Thoracic aorta endothelial cell (primary cell): ENCODE measurements around the gene KRTAP17-1. TPM values are rescaled to one million over a fixed set of nuclear protein-coding genes. Genes with fewer than 3 reads are reported as not detected.

Experiments
- small RNA-seq: library from RNA; depleted of rRNA; stranded (forward); fragments of <200 nt; gene quantifications from one replicate; pipeline ENCODE3, GENCODE V24; 2012
- total RNA-seq: library from RNA; depleted of rRNA; stranded (reverse); fragments of >200 nt; gene quantifications from 2 replicates; pipeline ENCODE4 v1.2.3, GENCODE V29; 2012

KRTAP17-1 gene, protein sequence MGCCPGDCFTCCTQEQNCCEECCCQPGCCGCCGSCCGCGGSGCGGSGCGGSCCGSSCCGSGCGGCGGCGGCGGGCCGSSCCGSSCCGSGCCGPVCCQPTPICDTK
- not detected in 2 replicates for total RNA-seq

DNA sequence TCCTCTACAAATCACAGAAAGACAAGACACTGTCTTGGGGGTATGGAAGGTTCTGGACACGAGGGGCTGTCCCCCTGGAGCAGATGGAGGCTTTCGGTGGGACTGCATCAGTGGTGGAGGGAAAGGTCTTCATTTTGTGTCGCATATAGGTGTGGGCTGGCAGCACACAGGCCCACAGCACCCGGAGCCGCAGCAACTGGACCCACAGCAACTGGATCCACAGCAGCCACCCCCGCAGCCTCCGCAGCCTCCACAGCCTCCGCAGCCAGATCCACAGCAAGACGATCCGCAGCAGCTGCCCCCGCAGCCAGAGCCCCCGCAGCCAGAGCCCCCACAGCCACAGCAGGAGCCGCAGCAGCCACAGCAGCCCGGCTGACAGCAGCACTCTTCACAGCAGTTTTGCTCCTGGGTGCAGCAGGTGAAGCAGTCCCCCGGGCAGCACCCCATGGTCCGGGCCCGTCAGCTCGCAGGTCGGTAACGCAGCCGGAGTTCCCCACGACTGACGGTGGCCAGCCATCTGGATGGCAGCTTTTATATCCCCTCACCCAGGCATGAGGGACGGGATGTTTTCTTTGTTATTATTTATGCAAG, at the start of gene KRTAP17-1:
TSS of gene KRTAP17-1 (minus strand) at position 507 of the 591 bp plus-strand sequence. CDS start at position 447, 60 bp downstream.

DNA sequence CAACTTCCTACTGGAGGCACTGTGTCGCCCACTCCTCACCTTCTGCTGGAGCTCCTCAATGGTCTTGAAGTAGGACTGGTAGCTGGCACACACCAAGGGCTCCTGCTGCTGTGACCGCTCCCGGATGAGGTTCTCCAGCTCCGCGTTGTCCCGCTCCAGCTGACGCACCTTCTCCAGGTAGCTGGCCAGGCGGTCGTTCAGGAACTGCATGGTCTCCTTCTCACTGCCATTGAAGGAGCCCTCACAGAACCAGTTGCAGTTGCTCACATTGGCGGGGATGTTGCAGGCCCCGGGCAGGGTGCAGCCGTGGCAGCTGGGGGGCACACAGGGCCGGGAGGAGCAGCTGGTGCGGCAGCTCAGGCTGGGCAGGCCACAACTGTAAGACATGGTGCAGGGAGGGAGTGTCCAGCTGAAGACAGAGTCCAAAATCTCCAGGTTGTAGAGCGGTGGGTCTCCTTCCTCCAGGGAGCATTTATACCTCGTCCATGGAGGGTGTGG, 34.9 kb upstream of the KRTAP17-1 start, which contains the start of gene KRT33A:
TSS of gene KRT33A (minus strand) at position 448 of the 498 bp plus-strand sequence. CDS start at position 387, 61 bp downstream.

DNA sequence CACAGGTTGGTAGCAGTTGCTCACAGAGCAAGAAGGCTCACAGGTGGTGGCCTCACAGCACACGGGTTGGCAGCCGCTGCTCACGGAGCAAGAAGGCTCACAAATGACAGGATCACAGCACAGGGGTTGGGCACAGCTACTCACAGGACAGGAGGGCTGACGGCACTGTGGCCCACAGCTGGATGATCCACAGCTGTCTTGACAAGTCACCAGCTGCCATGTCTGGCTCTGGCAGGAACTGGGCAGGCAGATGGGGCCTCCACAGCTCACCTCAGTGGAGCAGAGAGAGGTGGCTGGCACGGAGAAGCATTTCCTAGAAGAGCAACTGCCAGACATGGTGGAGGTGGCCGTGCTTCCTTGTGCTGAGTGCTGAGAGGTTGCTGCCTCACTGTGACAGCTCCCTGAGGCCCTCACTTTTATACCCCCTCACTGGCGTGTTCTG, 6.6 kb downstream of the KRTAP17-1 start, which contains the start of gene KRTAP16-1:
TSS of gene KRTAP16-1 (minus strand) at position 392 of the 442 bp plus-strand sequence. CDS start at position 336, 56 bp downstream.

DNA sequence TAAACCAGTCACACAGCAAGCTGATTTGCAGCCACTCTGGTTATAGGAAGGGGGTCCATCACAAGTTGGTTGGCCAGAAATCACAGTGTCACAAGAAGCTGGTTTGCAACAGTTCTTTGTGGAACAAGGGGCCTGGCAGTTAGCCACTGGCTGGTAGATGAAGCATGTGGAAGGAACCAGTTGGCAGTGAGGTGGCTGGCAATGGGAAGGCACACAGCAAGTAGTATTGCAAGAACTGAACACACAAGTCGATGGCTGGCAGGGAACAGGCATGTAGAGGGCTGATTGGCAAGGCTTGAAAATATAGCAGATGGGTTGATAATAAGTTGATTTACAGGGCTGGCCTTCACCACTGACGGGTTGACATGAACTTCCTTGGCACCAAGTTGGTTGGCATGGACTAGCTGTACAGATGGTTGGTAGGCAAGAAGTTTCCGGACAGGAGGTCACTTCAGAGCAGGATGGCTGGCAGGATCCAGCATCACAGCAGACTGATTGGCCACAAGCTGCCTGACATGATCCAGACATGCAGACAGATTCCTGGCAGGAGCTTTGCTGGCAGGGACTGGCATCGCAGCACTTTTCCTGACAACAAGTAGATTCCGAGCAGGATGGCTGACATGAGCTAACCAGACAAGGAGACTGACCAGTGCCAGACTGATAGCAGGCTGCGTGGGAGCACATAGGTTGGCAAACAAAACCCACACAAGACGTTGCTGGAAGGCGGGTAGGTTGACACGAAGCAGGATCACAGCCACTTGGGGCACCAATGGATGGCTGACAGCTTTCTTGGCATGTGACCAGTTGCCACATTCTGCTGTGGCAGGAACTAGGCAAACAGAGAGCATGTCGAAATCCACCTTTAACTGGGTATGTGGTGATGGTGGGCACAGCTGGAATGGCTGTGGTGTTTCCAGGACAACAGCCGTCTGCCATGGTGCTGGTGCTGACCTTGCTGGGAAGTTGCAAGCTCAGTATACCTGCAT, 13.3 kb downstream of the KRTAP17-1 start, which contains the start of gene KRTAP29-1:
TSS of gene KRTAP29-1 (minus strand) at position 936 of the 986 bp plus-strand sequence. CDS start at position 936, 0 bp downstream.

DNA sequence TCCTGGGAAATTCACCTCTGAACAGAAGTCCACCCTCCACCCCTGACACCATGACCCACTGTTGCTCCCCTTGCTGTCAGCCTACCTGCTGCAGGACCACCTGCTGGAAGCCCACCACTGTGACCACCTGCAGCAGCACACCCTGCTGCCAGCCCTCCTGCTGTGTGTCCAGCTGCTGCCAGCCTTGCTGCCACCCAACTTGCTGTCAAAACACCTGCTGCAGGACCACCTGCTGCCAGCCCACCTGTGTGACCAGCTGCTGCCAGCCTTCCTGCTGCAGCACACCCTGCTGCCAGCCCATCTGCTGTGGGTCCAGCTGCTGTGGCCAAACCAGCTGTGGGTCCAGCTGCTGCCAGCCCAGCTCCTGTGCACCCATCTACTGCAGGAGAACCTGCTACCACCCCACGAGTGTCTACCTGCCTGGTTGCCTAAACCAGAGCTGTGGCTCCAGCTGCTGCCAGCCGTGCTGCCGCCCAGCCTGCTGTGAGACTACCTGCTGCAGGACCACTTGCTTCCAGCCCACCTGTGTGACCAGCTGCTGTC, 39.8 kb downstream of the KRTAP17-1 start, which contains the start of gene KRTAP9-7:
TSS of gene KRTAP9-7 (plus strand) at position 51 of the 543 bp plus-strand sequence. CDS start at position 51, 0 bp downstream.

DNA sequence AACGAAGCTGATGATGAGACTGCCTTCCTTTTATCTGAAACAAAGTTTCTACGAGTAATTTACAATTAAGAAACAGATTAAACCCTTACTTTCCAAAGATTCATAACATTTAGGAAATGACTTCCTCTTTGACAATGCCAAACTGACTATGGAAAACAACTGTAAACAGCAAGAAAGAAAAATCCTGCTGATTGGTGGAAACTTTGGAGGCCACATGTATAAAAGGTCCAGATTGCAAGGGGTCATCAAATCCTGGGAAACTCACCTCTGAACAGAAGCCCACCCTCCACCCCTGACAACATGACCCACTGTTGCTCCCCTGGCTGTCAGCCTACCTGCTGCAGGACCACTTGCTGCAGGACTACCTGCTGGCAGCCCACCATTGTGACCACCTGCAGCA, 50.4 kb downstream of the KRTAP17-1 start, which contains the start of gene KRTAP9-6:
TSS of gene KRTAP9-6 (plus strand) at position 301 of the 400 bp plus-strand sequence. CDS start at position 301, 0 bp downstream.

Small RNAs within 50 kb of the gene (small RNA-seq; reads per million reads assigned to genes)
- not detected for gene KRTAP9-10P

Other genes with a start within 250 kb of the KRTAP17-1 start
- not detected in 2 replicates for gene KRTAP2-4, start 249.8 kb downstream of the KRTAP17-1 start, total RNA-seq
- not detected in 2 replicates for gene KRTAP4-7, start 231.6 kb downstream of the KRTAP17-1 start, total RNA-seq
- gene KRTAP4-8, start 217.6 kb downstream of the KRTAP17-1 start, total RNA-seq, result not detected in 2 replicates
- not detected in 2 replicates for gene KRTAP4-16, start 213.5 kb downstream of the KRTAP17-1 start, total RNA-seq
- gene KRTAP4-9, start 210.3 kb downstream of the KRTAP17-1 start, total RNA-seq, result not detected in 2 replicates
- gene KRTAP4-11, start 197.3 kb downstream of the KRTAP17-1 start, total RNA-seq, result not detected in 2 replicates
- not detected in 2 replicates for gene KRTAP4-12, start 191.5 kb downstream of the KRTAP17-1 start, total RNA-seq
- not detected in 2 replicates for gene KRTAP4-6, start 175.2 kb downstream of the KRTAP17-1 start, total RNA-seq
- gene KRTAP4-5, start 165.9 kb downstream of the KRTAP17-1 start, total RNA-seq, result not detected in 2 replicates
- gene KRTAP4-4, start 155.0 kb downstream of the KRTAP17-1 start, total RNA-seq, result not detected in 2 replicates
- gene KRTAP4-3, start 147.5 kb downstream of the KRTAP17-1 start, total RNA-seq, result not detected in 2 replicates
- not detected in 2 replicates for gene KRTAP4-2, start 137.5 kb downstream of the KRTAP17-1 start, total RNA-seq
- gene KRTAP4-1, start 130.8 kb downstream of the KRTAP17-1 start, total RNA-seq, result not detected in 2 replicates
- gene KRTAP9-1, start 125.8 kb downstream of the KRTAP17-1 start, total RNA-seq, result not detected in 2 replicates
- gene KRTAP9-2, start 89.1 kb downstream of the KRTAP17-1 start, total RNA-seq, result not detected in 2 replicates
- gene KRTAP9-3, start 83.3 kb downstream of the KRTAP17-1 start, total RNA-seq, result not detected in 2 replicates
- gene KRTAP9-8, start 77.7 kb downstream of the KRTAP17-1 start, total RNA-seq, result not detected in 2 replicates
- not detected in 2 replicates for gene KRTAP9-4, start 66.0 kb downstream of the KRTAP17-1 start, total RNA-seq
- not detected in 2 replicates for gene KRTAP9-9, start 60.3 kb downstream of the KRTAP17-1 start, total RNA-seq
- gene KRTAP9-6, start 50.3 kb downstream of the KRTAP17-1 start, total RNA-seq, result not detected in 2 replicates
- not detected in 2 replicates for gene KRTAP9-7, start 40.0 kb downstream of the KRTAP17-1 start, total RNA-seq
- gene KRTAP29-1, start 12.9 kb downstream of the KRTAP17-1 start, total RNA-seq, result not detected in 2 replicates
- not detected in 2 replicates for gene KRTAP16-1, start 6.4 kb downstream of the KRTAP17-1 start, total RNA-seq
- gene KRT33A, start 35.1 kb upstream of the KRTAP17-1 start, total RNA-seq, result not detected in 2 replicates
- gene KRT33B, start 54.1 kb upstream of the KRTAP17-1 start, total RNA-seq, result not detected in 2 replicates
- not detected in 2 replicates for gene KRT34, start 66.6 kb upstream of the KRTAP17-1 start, total RNA-seq
- not detected in 2 replicates for gene KRT31, start 81.9 kb upstream of the KRTAP17-1 start, total RNA-seq
- gene KRT37, start 108.9 kb upstream of the KRTAP17-1 start, total RNA-seq, result not detected in 2 replicates
- gene KRT38, start 125.3 kb upstream of the KRTAP17-1 start, total RNA-seq, result not detected in 2 replicates
- not detected in 2 replicates for gene KRT32, start 151.7 kb upstream of the KRTAP17-1 start, total RNA-seq
- not detected in 2 replicates for gene KRT35, start 165.4 kb upstream of the KRTAP17-1 start, total RNA-seq
- not detected in 2 replicates for gene KRT36, start 174.2 kb upstream of the KRTAP17-1 start, total RNA-seq
- gene KRT13, start 189.9 kb upstream of the KRTAP17-1 start, total RNA-seq, result not detected in 2 replicates
- gene KRT15, start 203.2 kb upstream of the KRTAP17-1 start, total RNA-seq, result 2.1 and 2.3 TPM in 2 replicates
- gene KRT19, start 212.6 kb upstream of the KRTAP17-1 start, total RNA-seq, result 59.7 and 64.9 TPM in 2 replicates